Activated T-cell treated with anti-CD3 and anti-CD28 coated beads, Interleukin-2, amount 50 U/mL, for 4 hours (primary cell): ENCODE measurements around the gene LHFPL5. TPM values are rescaled to one million over a fixed set of nuclear protein-coding genes. Genes with fewer than 3 reads are reported as not detected.

Experiments used
- ATAC-seq, 2 donors: fragments of 200-7000 bp; cut with Tn5 transposase; one replicate each; pipeline ENCODE4 v1.10.0; 2021
- DNase-seq: peaks from one replicate; pipeline ENCODE4 v3.0.0-alpha.2; 2020
- H3K27me3 Mint-ChIP-seq: one replicate; pipeline ENCODE4 v1.8.0; 2021; ENCODE audit warnings: low read depth, mixed read lengths
- H3K36me3 Mint-ChIP-seq: one replicate; pipeline ENCODE4 v1.8.0; 2022; ENCODE audit warnings: mixed read lengths; ENCODE audit not compliant: insufficient read depth
- H3K4me1 Mint-ChIP-seq: one replicate; pipeline ENCODE4 v1.8.0; 2021; ENCODE audit warnings: low read depth, mixed read lengths
- H3K4me3 Mint-ChIP-seq: one replicate; pipeline ENCODE4 v1.8.0; 2021; ENCODE audit warnings: mild to moderate bottlenecking, moderate library complexity, mixed read lengths
- H3K9me3 Mint-ChIP-seq: one replicate; pipeline ENCODE4 v1.8.0; 2021; ENCODE audit warnings: mixed read lengths
- total RNA-seq, 3 donors: library from RNA; stranded (reverse); gene quantifications; one replicate each; pipeline ENCODE4 v1.2.1, GENCODE V29; 2021

Gene LHFPL5
- total RNA-seq, 3 donors from 2014 or later, result not detected

GRCh38 chr6:35808688-35809087 is 3.5 kb downstream of the LHFPL5 start:
- H3K9me3 Mint-ChIP-seq, result no peaks in the 10 kb centered on the region
- no peak overlapping the region for H3K4me3 Mint-ChIP-seq
- H3K4me1 Mint-ChIP-seq, result peaks cover 3% of the 10 kb centered on the region
- ATAC-seq (no peak), DNase-seq (no peak)
- H3K36me3 Mint-ChIP-seq, result no peaks in the 10 kb centered on the region
- H3K27me3 Mint-ChIP-seq, result peaks cover 32% of the 10 kb centered on the region

GRCh38 chr6:35809809-35810208 is 4.7 kb downstream of the LHFPL5 start:
- DNase-seq, result no peak
- peaks cover 2% of the 10 kb centered on the region for H3K4me1 Mint-ChIP-seq
- no peaks in the 10 kb centered on the region for H3K36me3 Mint-ChIP-seq
- peaks cover 33% of the 10 kb centered on the region for H3K27me3 Mint-ChIP-seq
- H3K9me3 Mint-ChIP-seq, result no peaks in the 10 kb centered on the region
- no peak for ATAC-seq
- no peak overlapping the region for H3K4me3 Mint-ChIP-seq

- H3K36me3 Mint-ChIP-seq, result peaks cover 4% of the 10 kb centered on the region
- H3K4me3 Mint-ChIP-seq, result no peak overlapping the region
Measured at GRCh38 chr6:35810971-35811698, 6.0 kb downstream of the LHFPL5 start.

GRCh38 chr6:35811699-35811995 is 6.5 kb downstream of the LHFPL5 start:
- no peak overlapping the region for H3K4me3 Mint-ChIP-seq
- peaks cover 19% of the 10 kb centered on the region for H3K27me3 Mint-ChIP-seq
- H3K4me1 Mint-ChIP-seq, result no peaks in the 10 kb centered on the region
- H3K9me3 Mint-ChIP-seq, result no peaks in the 10 kb centered on the region
- H3K36me3 Mint-ChIP-seq, result peaks cover 4% of the 10 kb centered on the region
- DNase-seq, result no peak
- no peak for ATAC-seq

More at GRCh38 chr6:35810971-35811698, 6.0 kb downstream of the LHFPL5 start:
- Mint-ChIP-seq H3K4me1 (no peaks in the 10 kb centered on the region), H3K27me3 (peaks cover 24% of the 10 kb centered on the region), H3K9me3 (no peaks in the 10 kb centered on the region)
- DNase-seq (no peak), ATAC-seq (peak in 1 of 2 donors; percentile 35)

- ATAC-seq (no peak), DNase-seq (no peak)
- Mint-ChIP-seq H3K4me1 (no peaks in the 10 kb centered on the region), H3K4me3 (no peak overlapping the region), H3K9me3 (peaks cover 3% of the 10 kb centered on the region), H3K36me3 (peaks cover 4% of the 10 kb centered on the region), H3K27me3 (peaks cover 9% of the 10 kb centered on the region)
Measured at GRCh38 chr6:35817515-35817914, 12.4 kb downstream of the LHFPL5 start.

GRCh38 chr6:35823601-35824000 is 18.4 kb downstream of the LHFPL5 start:
- H3K27me3 Mint-ChIP-seq, result peaks cover 6% of the 10 kb centered on the region
- no peak for ATAC-seq
- no peak overlapping the region for H3K4me3 Mint-ChIP-seq
- no peaks in the 10 kb centered on the region for H3K36me3 Mint-ChIP-seq
- no peak for DNase-seq
- H3K9me3 Mint-ChIP-seq, result no peaks in the 10 kb centered on the region
- no peaks in the 10 kb centered on the region for H3K4me1 Mint-ChIP-seq

- no peaks in the 10 kb centered on the region for H3K9me3 Mint-ChIP-seq
- ATAC-seq, result no peak
- peaks cover 2% of the 10 kb centered on the region for H3K27me3 Mint-ChIP-seq
- no peak for DNase-seq
- no peak overlapping the region for H3K4me3 Mint-ChIP-seq
- no peaks in the 10 kb centered on the region for H3K4me1 Mint-ChIP-seq
- H3K36me3 Mint-ChIP-seq, result no peaks in the 10 kb centered on the region
Measured at GRCh38 chr6:35824552-35825192, 19.5 kb downstream of the LHFPL5 start.

GRCh38 chr6:35829306-35829705 is 24.2 kb downstream of the LHFPL5 start:
- H3K4me3 Mint-ChIP-seq, result no peak overlapping the region
- peaks cover 14% of the 10 kb centered on the region for H3K36me3 Mint-ChIP-seq
- no peaks in the 10 kb centered on the region for H3K9me3 Mint-ChIP-seq
- H3K27me3 Mint-ChIP-seq, result no peaks in the 10 kb centered on the region
- no peak for DNase-seq
- no peaks in the 10 kb centered on the region for H3K4me1 Mint-ChIP-seq
- ATAC-seq, result no peak

GRCh38 chr6:35831257-35832007 is 26.3 kb downstream of the LHFPL5 start:
- H3K27me3 Mint-ChIP-seq, result no peaks in the 10 kb centered on the region

GRCh38 chr6:35833536-35833935 is 28.4 kb downstream of the LHFPL5 start:
- no peak for DNase-seq
- H3K4me3 Mint-ChIP-seq, result no peak overlapping the region

More at GRCh38 chr6:35831257-35832007, 26.3 kb downstream of the LHFPL5 start:
- no peaks in the 10 kb centered on the region for H3K9me3 Mint-ChIP-seq
- H3K4me3 Mint-ChIP-seq, result no peak overlapping the region
- no peak for DNase-seq
- ATAC-seq, result no peak
- H3K4me1 Mint-ChIP-seq, result no peaks in the 10 kb centered on the region
- peaks cover 26% of the 10 kb centered on the region for H3K36me3 Mint-ChIP-seq

GRCh38 chr6:35839019-35839418 is 33.9 kb downstream of the LHFPL5 start:
- no peak for DNase-seq
- H3K4me3 Mint-ChIP-seq, result no peak overlapping the region
- no peaks in the 10 kb centered on the region for H3K27me3 Mint-ChIP-seq
- H3K9me3 Mint-ChIP-seq, result no peaks in the 10 kb centered on the region
- H3K36me3 Mint-ChIP-seq, result peaks cover 39% of the 10 kb centered on the region
- H3K4me1 Mint-ChIP-seq, result no peaks in the 10 kb centered on the region
- ATAC-seq, result no peak

More at GRCh38 chr6:35833536-35833935, 28.4 kb downstream of the LHFPL5 start:
- no peaks in the 10 kb centered on the region for H3K4me1 Mint-ChIP-seq
- ATAC-seq, result no peak
- no peaks in the 10 kb centered on the region for H3K27me3 Mint-ChIP-seq
- H3K36me3 Mint-ChIP-seq, result peaks cover 37% of the 10 kb centered on the region
- H3K9me3 Mint-ChIP-seq, result no peaks in the 10 kb centered on the region

- H3K4me1 Mint-ChIP-seq, result no peaks in the 10 kb centered on the region
- H3K27me3 Mint-ChIP-seq, result no peaks in the 10 kb centered on the region
- peaks cover 37% of the 10 kb centered on the region for H3K36me3 Mint-ChIP-seq
- no peak overlapping the region for H3K4me3 Mint-ChIP-seq
- no peak for ATAC-seq
- DNase-seq, result no peak
- no peaks in the 10 kb centered on the region for H3K9me3 Mint-ChIP-seq
Measured at GRCh38 chr6:35842381-35842780, 37.2 kb downstream of the LHFPL5 start.

GRCh38 chr6:35844290-35844689 is 39.1 kb downstream of the LHFPL5 start:
- H3K36me3 Mint-ChIP-seq, result peaks cover 41% of the 10 kb centered on the region
- no peaks in the 10 kb centered on the region for H3K4me1 Mint-ChIP-seq
- DNase-seq (no peak), ATAC-seq (no peak)
- H3K9me3 Mint-ChIP-seq, result peaks cover 4% of the 10 kb centered on the region
- H3K4me3 Mint-ChIP-seq, result no peak overlapping the region
- no peaks in the 10 kb centered on the region for H3K27me3 Mint-ChIP-seq

GRCh38 chr6:35850208-35850607 is 45.1 kb downstream of the LHFPL5 start:
- H3K36me3 Mint-ChIP-seq, result peaks cover 55% of the 10 kb centered on the region
- no peaks in the 10 kb centered on the region for H3K4me1 Mint-ChIP-seq
- peaks cover 4% of the 10 kb centered on the region for H3K9me3 Mint-ChIP-seq
- ATAC-seq, result no peak
- H3K27me3 Mint-ChIP-seq, result no peaks in the 10 kb centered on the region
- no peak for DNase-seq
- no peak overlapping the region for H3K4me3 Mint-ChIP-seq

GRCh38 chr6:35852994-35853393 is 47.8 kb downstream of the LHFPL5 start:
- no peak overlapping the region for H3K4me3 Mint-ChIP-seq
- peaks cover 56% of the 10 kb centered on the region for H3K36me3 Mint-ChIP-seq
- no peaks in the 10 kb centered on the region for H3K4me1 Mint-ChIP-seq
- H3K27me3 Mint-ChIP-seq, result no peaks in the 10 kb centered on the region
- no peak for ATAC-seq
- H3K9me3 Mint-ChIP-seq, result peaks cover 4% of the 10 kb centered on the region
- DNase-seq, result no peak
